GM21526 (cell line): ENCODE results near the gene POLD3.
"Not testable (repeated sequence)": the region's sequence is repeated elsewhere in the genome, so short reads cannot be mapped to it uniquely, and the experiment has no call there.

Experiments used
- ATAC-seq: cut with Tn5 transposase; IDR thresholded peaks from one replicate; pipeline ENCODE4 v1.9.1; 2021; ENCODE audit warnings: moderate library complexity; ENCODE audit not compliant: unreplicated experiment, low FRiP score

POLD3 gene

DNA sequence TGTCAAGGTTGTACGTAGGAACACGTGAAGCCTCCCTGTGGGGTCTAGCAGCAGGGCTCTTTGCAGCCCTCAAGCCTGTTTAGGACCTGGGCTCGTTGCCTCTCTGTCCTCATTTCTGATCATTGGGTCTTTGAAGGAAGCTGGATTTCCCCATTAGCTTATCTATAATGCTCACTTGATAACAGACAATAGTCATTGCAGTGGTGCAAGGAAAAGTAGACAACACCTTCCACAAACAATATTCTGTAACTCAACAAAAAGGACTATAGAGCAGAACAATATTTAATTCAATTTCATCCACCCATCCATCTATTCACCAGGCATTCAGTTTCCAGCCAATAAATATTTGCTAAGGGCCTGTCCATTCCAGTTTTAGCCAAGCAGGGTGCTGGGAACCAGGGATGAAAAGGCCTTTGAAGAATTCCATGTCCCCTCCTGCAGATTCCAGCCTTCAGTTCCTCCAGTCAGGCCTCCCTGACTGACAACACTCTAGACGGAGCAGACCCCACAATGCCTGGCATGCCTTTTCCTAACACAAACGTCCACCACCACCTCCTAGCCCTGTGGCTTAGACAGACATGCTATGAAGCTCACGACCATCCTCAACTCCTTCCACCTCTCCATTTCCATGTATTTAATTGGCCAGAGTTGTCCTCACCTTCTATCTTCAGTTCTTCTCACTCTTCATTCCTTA lies 12.7 kb upstream of the POLD3 start:
- no peak for ATAC-seq

- ATAC-seq: no peak
Measured at GRCh38 chr11:74581954-74582547, 10.3 kb upstream of the POLD3 start.

DNA sequence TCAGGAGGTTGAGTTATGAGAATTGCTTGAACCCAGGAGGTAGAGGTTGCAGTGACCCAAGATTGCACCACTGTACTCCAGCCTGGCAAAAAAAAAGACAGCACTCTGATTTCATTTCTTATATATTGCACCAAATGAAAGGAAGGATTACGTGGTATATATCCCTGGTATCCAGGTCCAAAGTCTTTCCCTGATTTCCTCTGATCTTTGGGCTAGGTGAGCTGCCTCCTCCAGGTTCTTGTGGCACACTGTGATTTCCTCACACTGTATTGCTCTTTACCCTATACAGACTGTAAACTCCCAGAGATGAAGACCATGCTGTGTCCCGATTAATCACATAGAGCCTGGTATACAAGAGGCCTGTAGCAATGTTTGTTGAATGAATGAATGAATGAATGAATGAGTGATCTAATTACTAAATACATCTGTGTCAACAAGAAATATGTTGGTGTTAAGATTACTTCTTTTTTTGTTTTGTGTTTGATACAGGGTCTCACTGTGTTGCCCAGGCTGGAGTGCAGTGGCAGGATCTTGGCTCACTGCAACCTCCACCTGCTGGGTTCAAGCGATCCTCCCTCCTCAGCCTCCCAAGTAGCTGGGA lies 9.3 kb upstream of the POLD3 start:
- no peak for ATAC-seq

DNA sequence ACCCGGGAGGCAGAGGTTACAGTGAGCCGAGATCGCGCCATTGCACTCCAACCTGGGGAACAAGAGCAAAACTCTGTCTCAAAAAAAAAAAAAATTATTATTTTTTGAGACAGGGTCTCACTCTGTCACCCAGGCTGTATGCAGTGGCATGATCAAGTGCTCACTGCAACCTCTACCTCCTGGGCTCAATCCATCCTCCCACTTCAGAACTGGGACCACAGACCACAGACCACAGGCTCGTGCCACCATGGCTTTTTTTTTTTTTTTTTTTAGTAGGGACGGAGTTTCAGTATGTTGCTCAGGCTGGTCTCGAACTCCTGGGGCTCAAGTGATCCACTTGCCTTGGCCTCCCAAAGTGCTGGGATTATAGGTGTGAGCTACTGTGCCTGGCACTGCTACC lies 1.9 kb upstream of the POLD3 start:
- not testable (repeated sequence) for ATAC-seq

GRCh38 chr11:74592063-74592440 lies 330 bp upstream of the POLD3 start:
- ATAC-seq: no peak

DNA sequence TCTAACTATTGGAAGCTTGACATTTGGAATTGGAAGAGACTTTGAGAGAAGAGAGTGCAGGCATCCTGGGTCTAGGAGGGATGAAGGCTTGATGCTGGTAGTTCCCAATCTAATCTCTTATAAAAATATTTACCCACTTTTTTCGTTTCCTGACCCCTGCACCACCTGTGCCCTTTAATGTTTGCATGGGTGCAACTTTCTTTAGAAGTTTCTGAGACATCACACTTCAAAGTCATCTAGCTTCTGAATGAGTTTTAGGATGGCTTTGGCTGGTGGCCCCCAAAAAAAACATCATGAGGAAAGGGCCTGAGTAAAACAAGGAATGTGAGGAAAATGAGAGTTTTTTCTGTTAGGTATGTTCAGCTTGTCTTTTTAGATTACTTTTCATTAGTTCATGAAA lies 1.1 kb downstream of the POLD3 start:
- no peak for ATAC-seq

GRCh38 chr11:74602637-74603556 lies 10.5 kb downstream of the POLD3 start:
- no peak for ATAC-seq

GRCh38 chr11:74603845-74604244 lies 11.5 kb downstream of the POLD3 start:
- no peak for ATAC-seq

GRCh38 chr11:74604311-74604710 lies 11.9 kb downstream of the POLD3 start:
- ATAC-seq: no peak

GRCh38 chr11:74605403-74605802 lies 13.0 kb downstream of the POLD3 start:
- no peak for ATAC-seq

GRCh38 chr11:74608431-74608830 lies 16.0 kb downstream of the POLD3 start:
- ATAC-seq: no peak

DNA sequence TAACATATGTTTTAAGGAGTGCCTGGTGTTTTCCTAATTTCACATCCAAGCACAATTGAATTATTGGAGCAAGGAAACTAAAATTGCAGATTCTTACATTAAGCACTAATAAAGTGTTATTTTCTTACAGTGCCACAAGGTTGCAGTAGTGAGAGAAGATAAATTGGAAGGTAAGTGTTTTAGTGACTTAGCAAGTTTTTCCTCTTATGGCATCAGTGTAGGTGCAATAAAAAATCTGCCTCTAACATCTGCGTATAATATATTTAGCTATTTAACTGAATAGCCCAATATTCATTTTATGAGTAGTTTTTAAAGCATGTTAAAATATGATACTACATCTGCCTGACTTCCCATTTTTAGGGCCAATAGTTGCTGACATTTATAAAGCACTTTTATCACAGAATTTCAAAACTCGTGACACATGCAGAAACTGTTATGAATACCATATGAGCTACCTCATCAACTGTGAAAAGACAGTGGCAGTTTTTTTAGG lies 19.0 kb downstream of the POLD3 start:
- no peak for ATAC-seq

- ATAC-seq: no peak
Measured at GRCh38 chr11:74612877-74613276, 20.5 kb downstream of the POLD3 start.

- ATAC-seq: no peak
Measured at GRCh38 chr11:74615311-74615710, 22.9 kb downstream of the POLD3 start.

DNA sequence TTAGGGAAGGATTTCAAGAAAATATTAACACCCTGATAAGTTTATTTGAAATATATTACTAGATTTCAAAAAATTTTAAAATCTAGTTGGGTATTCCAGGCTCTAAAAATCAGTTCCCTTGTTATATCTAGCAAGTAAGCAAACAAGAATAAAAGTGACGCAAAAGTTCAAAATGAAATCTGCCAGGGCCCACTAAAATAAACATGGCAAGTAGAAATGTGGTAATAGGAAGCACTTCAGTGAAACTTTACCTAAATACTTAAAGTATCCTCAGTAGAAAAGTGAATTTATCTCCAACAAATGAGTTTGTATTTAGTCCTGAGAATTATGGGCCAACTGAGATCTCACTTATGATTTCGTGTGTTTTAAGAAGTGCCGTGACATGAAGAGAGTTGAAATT lies 23.6 kb downstream of the POLD3 start:
- no peak for ATAC-seq

DNA sequence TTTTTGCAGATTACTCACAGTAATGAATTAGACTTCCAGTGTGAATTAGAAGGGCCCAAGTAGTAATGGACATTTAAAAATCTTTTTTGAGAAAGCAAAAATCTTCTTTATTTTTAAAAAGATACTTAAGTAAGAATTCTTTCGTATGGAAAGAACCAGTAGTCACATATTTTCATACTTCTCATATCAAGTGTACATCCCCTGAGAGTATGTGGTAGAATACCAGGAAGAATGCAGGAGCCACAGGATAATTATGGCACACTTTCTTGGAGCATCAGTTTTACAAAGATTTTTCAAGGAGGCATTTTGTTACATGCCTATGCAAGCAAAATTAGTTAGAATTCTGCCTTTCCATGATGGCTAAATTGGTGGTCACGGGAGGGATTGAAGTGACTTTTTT lies 28.1 kb downstream of the POLD3 start:
- no peak for ATAC-seq

DNA sequence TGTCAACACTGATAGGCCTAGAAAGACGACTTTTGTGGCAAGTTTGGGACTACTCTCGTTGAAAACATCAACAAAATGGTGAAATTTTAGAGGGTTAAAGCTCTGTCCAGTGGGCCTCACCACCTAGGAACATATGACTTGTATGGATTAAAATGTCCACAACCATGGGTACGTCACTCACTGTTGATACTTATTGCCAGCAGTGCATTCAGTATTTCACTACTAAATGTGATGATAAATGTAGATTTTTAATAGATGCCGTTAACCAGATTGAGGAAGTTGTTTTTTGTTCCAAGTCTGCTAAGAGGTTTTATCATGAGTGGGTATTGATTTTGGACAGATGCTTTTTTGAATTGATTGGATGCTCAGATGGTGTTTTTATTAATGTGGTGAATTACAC lies 33.7 kb downstream of the POLD3 start:
- ATAC-seq: no peak

- no peak for ATAC-seq
Measured at GRCh38 chr11:74626604-74627003, 34.2 kb downstream of the POLD3 start.

GRCh38 chr11:74627381-74627780 lies 35.0 kb downstream of the POLD3 start:
- ATAC-seq: no peak

- no peak for ATAC-seq
Measured at GRCh38 chr11:74630043-74630442, 37.7 kb downstream of the POLD3 start.
